Left renal cortex interstitium (tissue), 4 donors: ENCODE measurements around the gene RGS14. TPM values are rescaled to one million over a fixed set of nuclear protein-coding genes. Genes with fewer than 3 reads are reported as not detected.

Experiments
- DNase-seq, 4 donors: peaks; one replicate each; pipeline ENCODE4 v3.0.0-alpha.2; 2013; ENCODE audit warnings: low read depth in 4 of 4, low spot score in 2 of 4, missing footprints in 1 of 4
- polyA plus RNA-seq, 4 donors: library from polyadenylated mRNA; unstranded; fragments of 120-200 nt; gene quantifications; one replicate each; pipeline ENCODE4 v1.2.1, GENCODE V29; 2013; ENCODE audit not compliant: insufficient read length in 4 of 4

Gene RGS14
- polyA plus RNA-seq, 4 donors = 9.5 to 24.9 (median 16.9) TPM

- peak in 1 of 4 donors; percentile 37 for DNase-seq
Observed at GRCh38 chr5:177362610-177363507, 5.1 kb downstream of the RGS14 start.

- no peak for DNase-seq
Observed at GRCh38 chr5:177363565-177363964, 5.8 kb downstream of the RGS14 start.

DNA sequence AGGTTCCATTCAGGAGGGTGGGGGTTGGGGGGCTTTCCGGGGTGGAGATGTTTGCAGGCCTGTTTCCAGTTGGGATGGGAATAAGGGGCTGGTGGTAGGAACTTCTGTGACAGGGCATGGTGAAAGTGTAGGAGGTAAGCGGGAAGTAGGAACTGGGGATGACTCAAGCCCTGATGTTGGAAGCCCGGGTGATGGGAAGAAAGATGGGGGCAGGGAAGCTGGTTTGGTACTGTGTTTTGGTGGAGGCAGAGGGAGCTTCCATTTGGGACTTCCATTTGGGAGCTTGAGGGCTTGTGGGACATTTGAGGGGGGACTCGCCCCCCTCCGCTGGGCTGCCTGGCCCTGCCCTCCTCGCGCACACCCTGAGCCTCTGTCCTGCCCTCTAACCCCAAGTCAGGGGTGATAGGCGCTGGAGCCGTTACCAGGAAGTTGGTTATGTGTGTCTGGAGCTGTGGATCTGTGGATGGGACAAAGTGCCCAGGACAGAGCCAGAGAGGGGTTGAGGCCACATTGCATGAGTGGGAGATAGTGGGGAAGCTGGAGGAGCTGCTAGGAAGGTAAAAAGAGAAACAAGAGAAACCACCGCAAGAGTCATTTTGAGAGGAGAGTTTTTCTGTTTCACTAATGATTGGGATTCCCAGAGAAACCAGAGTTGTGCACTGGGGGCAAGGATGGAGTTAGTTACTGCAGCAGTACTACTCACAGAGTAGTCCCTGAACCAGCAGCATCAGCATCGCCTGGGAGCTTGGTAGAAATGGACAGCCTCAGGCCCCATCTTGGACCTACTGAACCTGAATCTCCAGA, 6.6 kb downstream of the RGS14 start:
- no peak for DNase-seq

DNA sequence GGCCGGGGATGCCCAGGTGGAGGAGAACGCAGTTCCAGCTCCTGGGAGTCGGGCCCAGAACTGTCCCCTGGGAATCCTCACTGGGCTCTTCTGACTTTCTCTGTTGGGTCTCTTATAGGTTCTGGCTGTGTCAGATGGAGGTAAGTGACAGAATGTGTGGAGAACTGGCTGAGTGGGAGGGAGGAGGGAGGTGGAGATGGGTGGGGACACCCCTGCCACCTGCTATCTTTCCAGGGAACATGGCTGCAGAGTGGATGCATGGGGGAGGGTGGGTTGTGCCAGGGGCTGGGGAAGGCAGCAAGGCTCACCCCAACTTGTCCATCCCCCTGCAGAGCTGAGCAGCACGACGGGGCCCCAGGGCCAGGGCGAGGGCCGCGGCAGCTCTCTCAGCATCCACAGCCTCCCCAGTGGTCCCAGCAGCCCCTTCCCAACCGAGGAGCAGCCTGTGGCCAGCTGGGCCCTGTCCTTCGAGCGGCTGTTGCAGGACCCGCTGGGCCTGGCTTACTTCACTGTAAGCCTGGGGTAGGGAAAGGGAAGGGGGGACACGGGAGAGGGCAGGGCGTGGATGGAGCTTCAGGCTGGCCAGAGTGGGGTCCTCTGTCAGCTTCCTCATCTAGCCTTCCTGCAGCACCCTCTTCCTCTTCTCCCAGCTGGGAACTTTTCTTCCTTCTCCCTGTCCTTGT, 8.3 kb downstream of the RGS14 start:
- no peak for DNase-seq

- DNase-seq = peak; percentile 74 to 85 (median 82)
Observed at GRCh38 chr5:177366528-177367322, 9.0 kb downstream of the RGS14 start.

GRCh38 chr5:177367323-177367848, 9.7 kb downstream of the RGS14 start:
- no peak for DNase-seq

- DNase-seq = no peak
Observed at GRCh38 chr5:177367981-177368868, 10.5 kb downstream of the RGS14 start.

- no peak for DNase-seq
Observed at GRCh38 chr5:177368869-177369644, 11.3 kb downstream of the RGS14 start.

GRCh38 chr5:177369645-177370440, 12.1 kb downstream of the RGS14 start:
- no peak for DNase-seq

DNA sequence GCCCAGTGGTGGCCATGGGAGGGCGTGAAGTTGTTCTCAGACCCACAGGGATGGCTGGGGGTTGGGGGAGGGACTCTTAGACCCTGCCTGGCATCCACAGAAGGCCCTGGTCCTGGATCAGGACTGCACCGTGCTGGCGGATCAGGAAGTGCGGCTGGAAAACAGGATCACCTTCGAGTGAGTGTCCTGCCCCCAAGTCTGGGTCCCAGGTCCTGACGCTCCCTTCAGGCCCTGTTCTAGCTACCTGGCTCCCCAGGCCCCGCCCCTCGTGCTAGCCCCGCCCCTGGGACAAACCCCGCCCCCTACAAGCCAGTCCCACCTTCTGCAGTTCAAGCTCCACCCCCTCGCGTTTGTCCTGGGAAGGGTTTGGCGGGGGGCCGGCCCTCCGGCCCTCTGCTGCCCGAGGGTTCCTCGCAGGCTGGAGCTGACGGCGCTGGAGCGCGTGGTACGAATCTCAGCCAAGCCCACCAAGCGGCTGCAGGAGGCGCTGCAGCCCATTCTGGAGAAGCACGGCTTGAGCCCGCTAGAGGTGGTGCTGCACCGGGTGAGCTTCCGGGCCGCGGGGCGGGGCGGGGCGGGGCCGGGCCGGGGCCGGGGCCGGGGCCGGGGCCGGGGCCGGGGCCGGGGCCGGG, 12.9 kb downstream of the RGS14 start:
- DNase-seq = peak in 3 of 4 donors; percentile 39 to 74 (median 69)

GRCh38 chr5:177371120-177372033, 13.7 kb downstream of the RGS14 start:
- no peak for DNase-seq

DNA sequence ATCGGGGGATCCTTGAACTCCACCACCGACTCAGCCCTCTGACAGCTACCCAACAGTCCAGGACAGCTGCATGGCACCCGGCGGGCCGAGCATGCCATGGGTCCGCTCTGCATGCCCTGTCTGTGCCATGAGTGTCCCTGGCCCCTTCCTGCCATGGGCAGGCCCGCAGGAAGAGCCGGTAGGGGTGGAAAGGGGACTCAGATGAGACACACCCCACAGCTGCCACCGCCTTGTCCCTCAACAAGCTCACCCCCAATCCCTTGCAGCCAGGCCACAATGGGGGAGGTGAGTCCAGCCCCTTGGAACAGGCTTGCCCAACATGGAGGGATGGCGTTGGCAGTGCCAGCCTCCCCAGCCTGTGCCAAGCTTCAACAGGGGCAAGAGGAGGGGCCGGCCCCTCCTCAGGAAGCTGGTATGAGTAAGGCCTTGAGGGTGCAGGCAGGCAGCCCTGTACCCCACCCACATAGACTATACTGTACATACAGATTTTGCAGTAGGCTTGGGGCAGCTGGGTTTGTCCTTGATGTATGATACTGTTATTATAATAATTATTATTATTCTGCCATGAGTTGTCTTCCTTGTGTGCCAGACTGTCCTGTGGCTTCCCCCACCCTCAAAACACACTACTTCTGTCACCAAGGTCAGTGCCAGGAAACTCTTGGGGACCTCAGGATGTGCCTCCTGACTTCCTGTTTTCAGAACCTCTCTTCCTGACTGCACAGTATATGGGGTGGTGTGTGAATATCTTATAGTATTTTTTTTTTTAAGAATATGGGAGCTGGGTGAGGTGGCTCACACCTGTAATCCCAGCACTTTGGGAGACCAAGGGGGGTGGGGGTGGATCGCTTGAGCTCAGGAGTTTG, 14.5 kb downstream of the RGS14 start:
- no peak for DNase-seq

- no peak for DNase-seq
Observed at GRCh38 chr5:177372910-177373309, 15.2 kb downstream of the RGS14 start.

- DNase-seq = no peak
Observed at GRCh38 chr5:177373806-177374205, 16.1 kb downstream of the RGS14 start.

DNA sequence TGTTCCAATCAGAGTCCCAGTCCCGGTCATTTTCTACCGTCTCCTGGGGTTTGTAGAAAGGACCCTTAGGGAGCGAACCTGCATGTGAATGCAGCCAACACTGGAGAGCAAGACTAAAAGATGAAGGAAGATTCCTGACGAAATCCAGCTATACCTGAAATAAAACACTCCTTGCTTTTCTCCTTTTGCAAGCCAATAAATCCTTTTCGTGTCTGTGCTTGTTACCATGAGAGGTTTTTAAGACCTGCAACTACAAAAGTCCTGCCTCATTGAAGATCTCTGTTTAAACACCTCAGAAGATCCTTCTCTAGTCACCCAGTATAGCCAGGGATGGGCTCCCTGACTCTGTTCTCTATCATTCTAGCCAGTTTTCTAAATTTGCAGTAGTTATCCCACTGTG, 16.5 kb downstream of the RGS14 start:
- no peak for DNase-seq
